PFSK-1 (cell line): Measurements from ENCODE around the gene LDLR.

Experiments used
- FOXP2 ChIP-seq: optimal IDR thresholded peaks from 2 replicates; pipeline ENCODE3; 2011; ENCODE audit warnings: borderline replicate concordance, control low read depth, inconsistent platforms; ENCODE audit not compliant: insufficient read depth; ENCODE audit errors: extremely low read length, extremely low read depth
- POLR2AphosphoS5 ChIP-seq: IDR thresholded peaks from 2 replicates; pipeline ENCODE4 v1.6.1; 2012; ENCODE audit warnings: low read depth, mild to moderate bottlenecking, control low read depth, low read length, moderate library complexity
- REST ChIP-seq, 2 experiments: IDR thresholded peaks; 2 replicates each; pipeline versions ENCODE4 v1.6.1 to v1.8.0; 2011 to 2012; ENCODE audit warnings: low read depth in 2 of 2, low read length in 2 of 2, control low read depth in 1 of 2, inconsistent platforms in 1 of 2, mild to moderate bottlenecking in 1 of 2, moderate library complexity in 1 of 2; ENCODE audit not compliant: insufficient read depth in 1 of 2
- SIN3A ChIP-seq: IDR thresholded peaks from 2 replicates; pipeline ENCODE4 v1.6.1; 2012; ENCODE audit warnings: mild to moderate bottlenecking, low read length, moderate library complexity, borderline replicate concordance; ENCODE audit not compliant: insufficient read depth
- TAF1 ChIP-seq: IDR thresholded peaks from 2 replicates; pipeline ENCODE4 v1.6.1; 2012; ENCODE audit warnings: low read length, control low read depth, borderline replicate concordance; ENCODE audit not compliant: insufficient read depth

The LDLR gene

GRCh38 chr19:11063434-11063833 lies 25.8 kb upstream of the LDLR start:
- TF ChIP-seq SIN3A (no peak), FOXP2 (no peak), REST (IDR thresholded peaks at IDR 0.05; ENCODE audit: insufficient read depth in 1 of 2, low read depth in 2 of 2, low read length in 2 of 2) (no peak), POLR2AphosphoS5 (no peak), TAF1 (no peak)

GRCh38 chr19:11064831-11065303 lies 24.4 kb upstream of the LDLR start:
- no peak for TF ChIP-seq POLR2AphosphoS5

GRCh38 chr19:11066326-11066725 lies 22.9 kb upstream of the LDLR start:
- no peak for TF ChIP-seq REST (IDR thresholded peaks at IDR 0.05; ENCODE audit: insufficient read depth in 1 of 2, low read depth in 2 of 2, low read length in 2 of 2)
- TF ChIP-seq POLR2AphosphoS5, result no peak
- TF ChIP-seq FOXP2, result no peak
- TF ChIP-seq TAF1, result no peak
- TF ChIP-seq SIN3A, result no peak

- TF ChIP-seq TAF1 (no peak), SIN3A (no peak), REST (IDR thresholded peaks at IDR 0.05; ENCODE audit: insufficient read depth in 1 of 2, low read depth in 2 of 2, low read length in 2 of 2) (no peak), POLR2AphosphoS5 (no peak), FOXP2 (no peak)
These were observed 21.7 kb upstream of the LDLR start for GRCh38 chr19:11067356-11068113.

DNA sequence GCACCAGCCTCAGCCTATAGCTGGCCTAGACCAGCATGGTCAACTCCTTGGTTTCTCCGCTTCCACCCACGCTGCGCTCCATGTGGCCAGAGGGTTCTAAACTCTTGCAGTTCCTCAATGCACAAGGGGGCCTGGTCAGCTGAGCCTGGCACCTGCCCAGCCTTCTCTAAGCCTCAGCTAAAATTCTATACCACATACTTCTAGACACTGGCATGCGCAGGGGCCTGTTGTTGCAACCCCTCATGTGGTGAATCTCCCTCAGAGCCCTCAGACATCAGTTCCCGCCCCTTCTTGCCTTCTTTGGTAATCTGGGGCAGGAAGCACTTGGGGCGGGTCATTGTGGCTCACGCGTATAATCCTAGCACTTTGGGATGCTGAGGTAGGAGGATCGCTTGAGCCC lies 19.7 kb upstream of the LDLR start:
- TF ChIP-seq SIN3A (no peak), TAF1 (no peak), REST (IDR thresholded peaks at IDR 0.05; ENCODE audit: insufficient read depth in 1 of 2, low read depth in 2 of 2, low read length in 2 of 2) (no peak), POLR2AphosphoS5 (no peak), FOXP2 (no peak)
